GM12891 (cell line): ENCODE data around the gene KCNMA1.

ENCODE experiments used
- PAX5 ChIP-seq: IDR thresholded peaks from 2 replicates; pipeline ENCODE4 v1.6.1; 2011; ENCODE audit warnings: low read length, moderate library complexity, mild to moderate bottlenecking; ENCODE audit not compliant: insufficient read depth, severe bottlenecking
- POLR2A ChIP-seq: IDR thresholded peaks from 2 replicates; pipeline ENCODE4 v1.6.1; 2011; ENCODE audit warnings: low read depth, low read length, control low read depth
- POLR2AphosphoS5 ChIP-seq: IDR thresholded peaks from 2 replicates; pipeline ENCODE4 v1.6.1; 2011; ENCODE audit warnings: low read depth, low read length, control low read depth

GRCh38 chr10:77240706-77241349, 396.8 kb downstream of the KCNMA1 start:
- TF ChIP-seq POLR2A (no peak), POLR2AphosphoS5 (no peak), PAX5 (no peak)
